Measurements from ENCODE around the gene CPD. TPM values are rescaled to one million over a fixed set of nuclear protein-coding genes. Genes with fewer than 3 reads are reported as not detected.

CPD gene
- total and polyA plus RNA-seq, 2 of the 13 experiments (the other 11 are each of a cell fraction or from before 2014, with no cell fraction given) = 46.1 to 72.3 TPM

DNA sequence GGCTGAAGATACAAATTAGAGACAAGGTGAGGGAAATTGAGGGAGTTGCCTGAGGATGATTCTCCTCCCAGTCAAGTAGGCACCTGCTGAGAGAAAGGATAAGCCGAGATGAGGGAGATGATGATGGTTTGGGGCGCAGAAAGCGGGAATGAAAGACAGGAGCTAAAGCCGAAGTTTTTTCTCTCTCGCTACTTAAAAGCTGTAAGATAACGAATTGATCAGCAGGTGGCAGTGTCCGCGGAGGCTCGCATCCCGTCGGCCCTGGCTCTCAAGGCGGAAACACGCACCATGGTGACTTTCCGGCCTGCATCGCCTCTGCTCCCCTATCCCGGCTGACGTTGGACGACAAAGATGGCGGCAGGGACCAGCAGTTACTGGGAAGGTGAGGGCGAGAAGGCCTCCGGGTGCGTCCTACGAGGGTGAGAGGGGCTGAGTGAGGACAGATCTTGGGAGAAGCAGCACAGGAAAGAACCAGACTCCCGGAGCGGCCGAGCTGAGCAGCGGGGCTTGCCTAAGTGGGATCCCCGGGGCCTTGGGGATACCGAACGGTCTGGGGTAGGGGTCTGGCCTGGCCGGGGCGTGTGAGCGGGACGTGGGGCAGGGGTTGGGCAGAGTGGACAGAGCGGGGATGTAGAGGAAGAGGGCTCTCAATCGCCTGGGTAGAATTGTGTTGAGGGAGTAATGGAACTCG lies 98.5 kb downstream of the CPD start, which contains the start of gene GOSR1 (continued):
- TF ChIP-seq, protein P1, sequence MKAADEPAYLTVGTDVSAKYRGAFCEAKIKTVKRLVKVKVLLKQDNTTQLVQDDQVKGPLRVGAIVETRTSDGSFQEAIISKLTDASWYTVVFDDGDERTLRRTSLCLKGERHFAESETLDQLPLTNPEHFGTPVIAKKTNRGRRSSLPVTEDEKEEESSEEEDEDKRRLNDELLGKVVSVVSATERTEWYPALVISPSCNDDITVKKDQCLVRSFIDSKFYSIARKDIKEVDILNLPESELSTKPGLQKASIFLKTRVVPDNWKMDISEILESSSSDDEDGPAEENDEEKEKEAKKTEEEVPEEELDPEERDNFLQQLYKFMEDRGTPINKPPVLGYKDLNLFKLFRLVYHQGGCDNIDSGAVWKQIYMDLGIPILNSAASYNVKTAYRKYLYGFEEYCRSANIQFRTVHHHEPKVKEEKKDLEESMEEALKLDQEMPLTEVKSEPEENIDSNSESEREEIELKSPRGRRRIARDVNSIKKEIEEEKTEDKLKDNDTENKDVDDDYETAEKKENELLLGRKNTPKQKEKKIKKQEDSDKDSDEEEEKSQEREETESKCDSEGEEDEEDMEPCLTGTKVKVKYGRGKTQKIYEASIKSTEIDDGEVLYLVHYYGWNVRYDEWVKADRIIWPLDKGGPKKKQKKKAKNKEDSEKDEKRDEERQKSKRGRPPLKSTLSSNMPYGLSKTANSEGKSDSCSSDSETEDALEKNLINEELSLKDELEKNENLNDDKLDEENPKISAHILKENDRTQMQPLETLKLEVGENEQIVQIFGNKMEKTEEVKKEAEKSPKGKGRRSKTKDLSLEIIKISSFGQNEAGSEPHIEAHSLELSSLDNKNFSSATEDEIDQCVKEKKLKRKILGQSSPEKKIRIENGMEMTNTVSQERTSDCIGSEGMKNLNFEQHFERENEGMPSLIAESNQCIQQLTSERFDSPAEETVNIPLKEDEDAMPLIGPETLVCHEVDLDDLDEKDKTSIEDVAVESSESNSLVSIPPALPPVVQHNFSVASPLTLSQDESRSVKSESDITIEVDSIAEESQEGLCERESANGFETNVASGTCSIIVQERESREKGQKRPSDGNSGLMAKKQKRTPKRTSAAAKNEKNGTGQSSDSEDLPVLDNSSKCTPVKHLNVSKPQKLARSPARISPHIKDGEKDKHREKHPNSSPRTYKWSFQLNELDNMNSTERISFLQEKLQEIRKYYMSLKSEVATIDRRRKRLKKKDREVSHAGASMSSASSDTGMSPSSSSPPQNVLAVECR (CRISPR knock-in tag; IDR thresholded peaks at IDR 0.05; ENCODE audit: borderline replicate concordance) = peak; percentile 93
- TF ChIP-seq ZNF333 (CRISPR knock-in tag; IDR thresholded peaks at IDR 0.05; ENCODE audit: borderline replicate concordance) (no peak; the same call in 1 of the 2 replicates), ZSCAN20 (CRISPR knock-in tag; IDR thresholded peaks at IDR 0.05; ENCODE audit: borderline replicate concordance) (0 out of 2 replicates have a peak, but pooled peaks have one; percentile 54), ZNF354B (CRISPR knock-in tag; IDR thresholded peaks at IDR 0.05) (no peak), ZFP37 (CRISPR knock-in tag; IDR thresholded peaks at IDR 0.05; ENCODE audit: borderline replicate concordance) (0 out of 2 replicates have a peak, but pooled peaks have one; percentile 53), ZNF441 (CRISPR knock-in tag; IDR thresholded peaks at IDR 0.05; ENCODE audit: borderline replicate concordance) (no peak; the same call in 1 of the 2 replicates), ZNF781 (CRISPR knock-in tag; IDR thresholded peaks at IDR 0.05; ENCODE audit: borderline replicate concordance, not compliant biosample characterization) (peak; percentile 91), ZBTB3 (CRISPR knock-in tag; IDR thresholded peaks at IDR 0.05; ENCODE audit: borderline replicate concordance, low read depth) (no peak), KAT2B (IDR thresholded peaks at IDR 0.05; ENCODE audit: borderline replicate concordance, low read depth, low read length) (no peak), TSC22D2 (CRISPR knock-in tag; IDR thresholded peaks at IDR 0.05; ENCODE audit: borderline replicate concordance) (peak; percentile 90; the same call in 1 of the 2 replicates), ZIK1 (CRISPR knock-in tag; IDR thresholded peaks at IDR 0.05; ENCODE audit: borderline replicate concordance, low read depth) (peak; percentile 94)
- TF ChIP-seq, protein P2, sequence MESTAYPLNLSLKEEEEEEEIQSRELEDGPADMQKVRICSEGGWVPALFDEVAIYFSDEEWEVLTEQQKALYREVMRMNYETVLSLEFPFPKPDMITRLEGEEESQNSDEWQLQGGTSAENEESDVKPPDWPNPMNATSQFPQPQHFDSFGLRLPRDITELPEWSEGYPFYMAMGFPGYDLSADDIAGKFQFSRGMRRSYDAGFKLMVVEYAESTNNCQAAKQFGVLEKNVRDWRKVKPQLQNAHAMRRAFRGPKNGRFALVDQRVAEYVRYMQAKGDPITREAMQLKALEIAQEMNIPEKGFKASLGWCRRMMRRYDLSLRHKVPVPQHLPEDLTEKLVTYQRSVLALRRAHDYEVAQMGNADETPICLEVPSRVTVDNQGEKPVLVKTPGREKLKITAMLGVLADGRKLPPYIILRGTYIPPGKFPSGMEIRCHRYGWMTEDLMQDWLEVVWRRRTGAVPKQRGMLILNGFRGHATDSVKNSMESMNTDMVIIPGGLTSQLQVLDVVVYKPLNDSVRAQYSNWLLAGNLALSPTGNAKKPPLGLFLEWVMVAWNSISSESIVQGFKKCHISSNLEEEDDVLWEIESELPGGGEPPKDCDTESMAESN (CRISPR knock-in tag; conservative IDR thresholded peaks at IDR 0.05) = peak; percentile 97
- TF ChIP-seq, protein P3, sequence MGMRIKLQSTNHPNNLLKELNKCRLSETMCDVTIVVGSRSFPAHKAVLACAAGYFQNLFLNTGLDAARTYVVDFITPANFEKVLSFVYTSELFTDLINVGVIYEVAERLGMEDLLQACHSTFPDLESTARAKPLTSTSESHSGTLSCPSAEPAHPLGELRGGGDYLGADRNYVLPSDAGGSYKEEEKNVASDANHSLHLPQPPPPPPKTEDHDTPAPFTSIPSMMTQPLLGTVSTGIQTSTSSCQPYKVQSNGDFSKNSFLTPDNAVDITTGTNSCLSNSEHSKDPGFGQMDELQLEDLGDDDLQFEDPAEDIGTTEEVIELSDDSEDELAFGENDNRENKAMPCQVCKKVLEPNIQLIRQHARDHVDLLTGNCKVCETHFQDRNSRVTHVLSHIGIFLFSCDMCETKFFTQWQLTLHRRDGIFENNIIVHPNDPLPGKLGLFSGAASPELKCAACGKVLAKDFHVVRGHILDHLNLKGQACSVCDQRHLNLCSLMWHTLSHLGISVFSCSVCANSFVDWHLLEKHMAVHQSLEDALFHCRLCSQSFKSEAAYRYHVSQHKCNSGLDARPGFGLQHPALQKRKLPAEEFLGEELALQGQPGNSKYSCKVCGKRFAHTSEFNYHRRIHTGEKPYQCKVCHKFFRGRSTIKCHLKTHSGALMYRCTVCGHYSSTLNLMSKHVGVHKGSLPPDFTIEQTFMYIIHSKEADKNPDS (CRISPR knock-in tag; IDR thresholded peaks at IDR 0.05) = no peak
- TF ChIP-seq, protein P4, sequence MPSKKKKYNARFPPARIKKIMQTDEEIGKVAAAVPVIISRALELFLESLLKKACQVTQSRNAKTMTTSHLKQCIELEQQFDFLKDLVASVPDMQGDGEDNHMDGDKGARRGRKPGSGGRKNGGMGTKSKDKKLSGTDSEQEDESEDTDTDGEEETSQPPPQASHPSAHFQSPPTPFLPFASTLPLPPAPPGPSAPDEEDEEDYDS (CRISPR knock-in tag; IDR thresholded peaks at IDR 0.05) = peak; percentile 83
